SK-N-MC (cell line): ENCODE results near the gene TYSND1.

Experiments used
- EZH2 ChIP-seq: fragments of 200-600 bp; sonication (generic); IDR thresholded peaks from one replicate; pipeline ENCODE4 v1.6.1; 2017; ENCODE audit warnings: antibody characterized with exemption
- FOXP2 ChIP-seq: optimal IDR thresholded peaks from 2 replicates; pipeline ENCODE3; 2011; ENCODE audit warnings: mild to moderate bottlenecking, moderate library complexity; ENCODE audit not compliant: insufficient read depth; ENCODE audit errors: extremely low read length, control extremely low read depth
- POLR2AphosphoS5 ChIP-seq: IDR thresholded peaks from 2 replicates; pipeline ENCODE4 v1.6.1; 2012; ENCODE audit warnings: mild to moderate bottlenecking, low read depth, low read length, borderline replicate concordance

GRCh38 chr10:70135046-70135445 is 11.5 kb downstream of the TYSND1 start:
- TF ChIP-seq POLR2AphosphoS5, result no peak
- no peak for TF ChIP-seq FOXP2
- TF ChIP-seq EZH2, result no peak
